Upper lobe of left lung (tissue), 4 donors: Measurements from ENCODE around the gene CDH12.

Experiments used
- CTCF ChIP-seq, 6 experiments: fragments of 450-650 bp in 4 of 6; fragments of 200-600 bp in 2 of 6; sonication (generic) in 2 of 6; IDR thresholded peaks; one replicate each; pipeline ENCODE4 v1.5.1; 2016 to 2019; ENCODE audit warnings: antibody characterized with exemption in 6 of 6
- POLR2AphosphoS5 ChIP-seq, 2 donors: sonication (generic); formaldehyde crosslinking; IDR thresholded peaks; one replicate each; pipeline ENCODE4 v1.5.1; 2017; ENCODE audit warnings: antibody characterized with exemption in 2 of 2

DNA sequence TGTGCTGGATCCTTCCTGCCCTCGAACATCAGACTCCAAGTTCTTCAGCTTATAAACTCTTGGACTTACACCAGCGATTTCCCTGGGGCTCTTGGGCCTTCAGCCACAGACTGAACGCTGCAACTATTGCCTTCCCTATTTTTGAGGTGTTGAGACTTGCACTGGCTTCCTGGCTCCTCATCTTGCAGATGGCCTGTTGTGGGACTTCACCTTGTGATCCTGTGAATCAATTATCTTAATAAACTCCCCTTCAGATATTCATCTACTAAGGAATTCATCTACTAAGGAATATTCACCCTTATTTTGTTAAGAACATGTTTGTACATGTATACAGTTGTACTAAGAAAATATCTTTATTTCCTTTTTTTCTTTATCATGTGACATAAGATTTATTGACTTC is 1079.7 kb downstream of the CDH12 start:
- TF ChIP-seq CTCF (IDR thresholded peaks at IDR 0.05): no peak
- TF ChIP-seq POLR2AphosphoS5 (IDR thresholded peaks at IDR 0.05): no peak
